Activated B cell treated with CpG ODN at 0.5 μM for 24 hours (primary cell): ENCODE results near the gene RAP1GAP2. TPM values are rescaled to one million over a fixed set of nuclear protein-coding genes. Genes with fewer than 3 reads are reported as not detected.

Source experiments
- ATAC-seq: fragments of 200-7000 bp; cut with Tn5 transposase; one replicate; pipeline ENCODE4 v1.10.0; 2021; ENCODE audit warnings: low read depth, mild to moderate bottlenecking, moderate library complexity
- CTCF ChIA-PET: fragments of 350-600 bp; sonication (Branson Sonifier 250); formaldehyde crosslinking; loops from one replicate; lab custom pipeline; 2021; ENCODE audit warnings: antibody characterized with exemption; lab: Charles Lee
- POLR2A ChIA-PET: fragments of 350-600 bp; sonication (Branson Sonifier 250); formaldehyde crosslinking; loops from one replicate; lab custom pipeline; 2021; ENCODE audit warnings: antibody characterized with exemption; lab: Charles Lee
- DNase-seq: peaks from one replicate; pipeline ENCODE4 v3.0.0; 2022
- H3K27ac Mint-ChIP-seq: one replicate; pipeline ENCODE4 v1.8.0; 2020; ENCODE audit warnings: mixed read lengths
- H3K27me3 Mint-ChIP-seq: one replicate; pipeline ENCODE4 v1.8.0; 2021; ENCODE audit warnings: mixed read lengths
- H3K36me3 Mint-ChIP-seq: one replicate; pipeline ENCODE4 v1.8.0; 2021; ENCODE audit warnings: low read depth, mixed read lengths
- H3K4me1 Mint-ChIP-seq: one replicate; pipeline ENCODE4 v1.8.0; 2021; ENCODE audit warnings: mixed read lengths
- H3K4me3 Mint-ChIP-seq: one replicate; pipeline ENCODE4 v1.8.0; 2020; ENCODE audit warnings: mild to moderate bottlenecking, mixed read lengths
- H3K9me3 Mint-ChIP-seq: one replicate; pipeline ENCODE4 v1.8.0; 2020; ENCODE audit warnings: mixed read lengths
- intact Hi-C: fragments of 100-400 bp; cut with micrococcal nuclease; formaldehyde crosslinking; loops from one replicate; pipeline ENCODE4 v1.15.1; 2024
- total RNA-seq: library from RNA; stranded (reverse); gene quantifications from 2 replicates; pipeline ENCODE4 v1.2.3, GENCODE V29; 2022
- TF ChIP-seq, protein P1 (sequence below): fragments of 200-600 bp; IDR thresholded peaks from one replicate; pipeline ENCODE4 v1.8.0; 2022; ENCODE audit warnings: antibody characterized with exemption, mild to moderate bottlenecking

Gene RAP1GAP2
- total RNA-seq, 1 donor from 2014 or later = 2.6 TPM

DNA sequence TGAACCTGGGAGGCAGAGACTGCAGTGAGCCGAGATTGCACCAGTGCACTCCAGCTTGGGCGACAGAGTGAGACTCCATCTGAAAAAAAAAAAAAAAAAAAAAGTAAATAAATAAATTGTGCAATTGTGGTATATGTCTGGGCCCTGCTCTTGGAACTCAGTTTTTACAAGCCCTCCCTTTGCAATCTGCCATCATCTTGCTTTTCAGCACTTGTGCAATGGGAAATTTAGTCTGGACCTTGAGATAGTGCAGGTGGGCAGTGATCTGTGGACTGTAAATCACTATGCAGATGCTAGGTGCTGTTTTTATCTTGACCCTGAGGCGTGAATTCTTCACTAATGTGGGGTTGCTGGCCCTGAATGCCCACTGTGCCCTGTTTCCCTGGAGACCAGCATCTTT lies 6.5 kb upstream of the RAP1GAP2 start:
- no peaks in the 10 kb centered on the region for H3K36me3 Mint-ChIP-seq
- CTCF ChIA-PET = interaction anchor here (0.7 to 4.6 kb wide), 5 partner anchors 25 to 223 kb away, joined by 3 to 21 read pairs (median 11); no protein-coding TSS in a partner anchor

DNA sequence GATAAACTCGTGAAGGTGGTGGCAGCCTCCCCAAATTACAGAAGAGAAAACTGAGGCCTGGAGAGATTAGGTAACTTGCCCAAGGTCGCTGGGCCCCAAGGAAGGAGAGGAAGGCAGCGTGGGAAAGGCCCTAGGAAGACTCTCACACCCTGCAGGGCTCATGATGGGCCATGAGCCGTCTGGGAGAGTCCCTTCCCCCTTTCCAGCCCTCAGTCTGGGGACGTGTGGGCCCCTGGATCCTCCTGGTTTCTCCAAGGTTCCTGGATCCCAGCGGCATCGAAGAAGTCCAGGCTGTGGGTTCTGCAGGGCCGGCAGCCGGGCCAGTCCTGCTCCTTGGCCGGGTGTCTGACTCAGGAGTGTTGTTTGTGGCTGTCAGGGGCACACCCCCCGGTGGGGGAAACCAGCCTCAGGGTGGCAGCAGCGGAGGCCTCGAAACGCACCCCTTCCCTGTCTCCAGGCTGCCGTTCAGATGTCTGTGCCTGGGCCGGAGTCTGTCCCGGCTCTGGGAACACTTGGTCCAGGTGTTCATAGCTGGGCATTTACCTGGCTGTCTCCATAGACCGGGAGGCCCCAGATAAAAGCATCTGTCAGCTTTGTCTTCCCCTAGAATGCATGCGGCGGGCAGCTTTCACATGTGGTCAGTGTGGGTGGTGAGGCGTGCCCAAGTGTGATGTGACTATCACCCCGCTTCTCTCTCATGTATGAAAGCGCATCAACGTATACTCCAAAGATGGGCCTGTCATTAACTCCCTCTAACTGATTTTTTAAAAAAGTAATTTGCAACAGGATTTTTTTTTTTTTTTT lies 3.7 kb upstream of the RAP1GAP2 start:
- H3K36me3 Mint-ChIP-seq = no peaks in the 10 kb centered on the region
- CTCF ChIA-PET = interaction anchor here (0.9 to 4.6 kb wide), 3 partner anchors 23 to 220 kb away, joined by 3 to 21 read pairs (median 4); no protein-coding TSS in a partner anchor
- DNase-seq = no peak
- H3K4me1 Mint-ChIP-seq = peaks cover 79% of the 10 kb centered on the region
- TF ChIP-seq, protein P1, sequence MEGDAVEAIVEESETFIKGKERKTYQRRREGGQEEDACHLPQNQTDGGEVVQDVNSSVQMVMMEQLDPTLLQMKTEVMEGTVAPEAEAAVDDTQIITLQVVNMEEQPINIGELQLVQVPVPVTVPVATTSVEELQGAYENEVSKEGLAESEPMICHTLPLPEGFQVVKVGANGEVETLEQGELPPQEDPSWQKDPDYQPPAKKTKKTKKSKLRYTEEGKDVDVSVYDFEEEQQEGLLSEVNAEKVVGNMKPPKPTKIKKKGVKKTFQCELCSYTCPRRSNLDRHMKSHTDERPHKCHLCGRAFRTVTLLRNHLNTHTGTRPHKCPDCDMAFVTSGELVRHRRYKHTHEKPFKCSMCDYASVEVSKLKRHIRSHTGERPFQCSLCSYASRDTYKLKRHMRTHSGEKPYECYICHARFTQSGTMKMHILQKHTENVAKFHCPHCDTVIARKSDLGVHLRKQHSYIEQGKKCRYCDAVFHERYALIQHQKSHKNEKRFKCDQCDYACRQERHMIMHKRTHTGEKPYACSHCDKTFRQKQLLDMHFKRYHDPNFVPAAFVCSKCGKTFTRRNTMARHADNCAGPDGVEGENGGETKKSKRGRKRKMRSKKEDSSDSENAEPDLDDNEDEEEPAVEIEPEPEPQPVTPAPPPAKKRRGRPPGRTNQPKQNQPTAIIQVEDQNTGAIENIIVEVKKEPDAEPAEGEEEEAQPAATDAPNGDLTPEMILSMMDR = no peak
- no peak for ATAC-seq
- no peaks in the 10 kb centered on the region for H3K27me3 Mint-ChIP-seq
- H3K27ac Mint-ChIP-seq = no peak overlapping the region
- H3K9me3 Mint-ChIP-seq = no peaks in the 10 kb centered on the region
- H3K4me3 Mint-ChIP-seq = peak overlapping the region; percentile 41
- POLR2A ChIA-PET = interaction anchor here (0.5 to 5.0 kb wide), 6 partner anchors 22 to 219 kb away, joined by 3 to 51 read pairs (median 6); no protein-coding TSS in a partner anchor
- intact Hi-C loops = no loop called here

More for the DNA sequence above, 6.5 kb upstream of the RAP1GAP2 start:
- TF ChIP-seq, protein P1 = no peak
- ATAC-seq (no peak), DNase-seq (no peak)
- peaks cover 58% of the 10 kb centered on the region for H3K4me1 Mint-ChIP-seq
- no peak overlapping the region for H3K4me3 Mint-ChIP-seq
- no peaks in the 10 kb centered on the region for H3K9me3 Mint-ChIP-seq
- H3K27ac Mint-ChIP-seq = no peak overlapping the region
- no peaks in the 10 kb centered on the region for H3K27me3 Mint-ChIP-seq
- POLR2A ChIA-PET = interaction anchor here (0.7 to 3.0 kb wide), 5 partner anchors 29 to 1127 kb away, joined by 3 to 12 read pairs (median 3); partner anchors contain the start of gene P2RX1
- intact Hi-C loops = no loop called here

DNA sequence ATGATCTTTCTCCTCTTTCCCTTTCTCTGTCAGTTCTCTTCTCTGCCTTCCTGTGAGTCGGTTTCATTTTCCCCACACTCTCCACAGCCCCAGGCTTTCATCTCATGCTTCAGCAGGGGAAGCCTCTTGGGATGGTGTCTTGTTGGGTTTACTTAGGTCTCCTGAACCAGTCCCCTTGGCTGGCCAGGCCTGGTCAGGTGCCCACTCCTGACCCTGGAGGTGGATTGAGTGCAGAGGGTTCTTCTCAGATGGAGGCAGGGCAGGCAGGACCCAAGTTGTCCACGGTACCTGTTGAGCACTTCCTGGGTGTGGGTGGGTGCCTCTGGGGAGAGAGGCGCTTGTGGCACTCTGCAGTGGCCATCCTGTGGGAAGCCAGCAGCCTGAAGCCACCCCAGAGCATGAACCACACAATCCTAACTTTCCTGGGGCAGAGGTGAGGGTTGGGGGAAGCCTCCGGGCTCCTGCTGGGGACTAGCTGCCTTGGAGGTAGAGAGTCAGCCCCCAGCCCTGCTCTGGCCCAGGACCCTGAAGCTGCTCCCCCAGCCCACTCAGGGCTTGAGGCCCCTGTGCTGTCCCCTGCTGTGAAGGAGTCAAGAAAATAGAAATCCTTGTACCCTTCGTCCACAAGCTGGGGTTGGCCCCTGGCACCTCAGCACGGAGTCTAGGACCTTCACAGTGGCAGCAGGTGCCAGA lies 2.0 kb upstream of the RAP1GAP2 start:
- H3K4me1 Mint-ChIP-seq = peaks cover 89% of the 10 kb centered on the region
- H3K36me3 Mint-ChIP-seq = peaks cover 2% of the 10 kb centered on the region
- ChIA-PET CTCF (interaction anchor here (1.1 to 4.6 kb wide), 2 partner anchors 21 to 218 kb away, joined by 3 to 21 read pairs; no protein-coding TSS in a partner anchor), POLR2A (interaction anchor here (0.6 to 5.0 kb wide), 2 partner anchors 20 to 204 kb away, joined by 3 to 51 read pairs; no protein-coding TSS in a partner anchor)
- H3K27me3 Mint-ChIP-seq = no peaks in the 10 kb centered on the region
- DNase-seq (no peak), ATAC-seq (no peak)
- H3K27ac Mint-ChIP-seq = no peak overlapping the region
- no peaks in the 10 kb centered on the region for H3K9me3 Mint-ChIP-seq
- peak overlapping the region; percentile 67 for H3K4me3 Mint-ChIP-seq
- TF ChIP-seq, protein P1 = no peak
- intact Hi-C loops = no loop called here

DNA sequence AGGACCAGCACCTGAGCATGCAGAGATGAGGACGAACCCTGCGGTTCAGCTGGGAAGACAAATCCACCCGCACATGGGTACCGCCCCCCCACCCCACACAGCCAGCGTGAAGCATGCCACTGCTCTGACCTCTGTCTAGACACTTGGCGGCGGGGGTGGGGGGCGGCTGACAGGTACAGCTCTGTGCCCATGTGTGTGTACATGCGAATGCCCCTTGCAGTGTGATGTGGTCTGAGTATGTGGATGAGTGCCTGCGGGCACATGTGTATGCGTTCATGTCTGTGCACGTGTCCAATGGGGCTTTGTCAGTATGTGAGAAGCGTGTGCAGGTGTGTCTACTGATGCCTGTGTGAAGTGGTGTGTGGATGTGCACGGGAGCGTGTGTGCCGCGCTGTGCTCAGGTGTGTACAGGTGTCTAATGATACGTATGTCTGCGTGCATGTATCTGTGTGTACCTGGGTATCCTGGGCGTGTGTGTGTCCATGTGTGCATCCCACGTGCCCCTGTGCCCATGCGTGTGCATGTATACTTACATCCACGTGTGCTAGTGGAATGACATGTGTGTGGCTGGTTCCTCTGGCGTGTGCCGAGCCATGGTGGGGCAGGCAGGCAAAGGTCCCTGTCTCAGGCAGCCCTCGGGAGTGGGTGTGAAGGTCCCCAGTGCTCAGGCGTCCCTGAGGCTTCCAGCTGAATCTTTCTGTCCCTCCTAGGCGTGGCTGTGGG lies 636 bp upstream of the RAP1GAP2 start:
- Mint-ChIP-seq H3K27ac (peak overlapping the region; percentile 20), H3K4me1 (peaks cover 85% of the 10 kb centered on the region), H3K4me3 (peak overlapping the region; percentile 72), H3K36me3 (peaks cover 7% of the 10 kb centered on the region), H3K27me3 (no peaks in the 10 kb centered on the region), H3K9me3 (no peaks in the 10 kb centered on the region)
- ATAC-seq (peak; percentile 1), DNase-seq (no peak)
- ChIA-PET CTCF (interaction anchor here (1.0 to 1.5 kb wide), 2 partner anchors 10 to 19 kb away, joined by 3 to 8 read pairs; no protein-coding TSS in a partner anchor), POLR2A (interaction anchor here (0.6 to 2.0 kb wide), 4 partner anchors 17 to 339 kb away, joined by 4 to 13 read pairs (median 6); no protein-coding TSS in a partner anchor)
- intact Hi-C loops = loop anchor here (1.0 kb wide), 1 partner anchor 19 kb away; no protein-coding TSS in a partner anchor
- TF ChIP-seq, protein P1 = no peak
